GM12865 (cell line): ENCODE results near the gene TMEM205.

ENCODE experiments used
- DNase-seq: peaks from one replicate; pipeline ENCODE4 v3.0.0; 2010; ENCODE audit warnings: low read depth
- H3K4me3 ChIP-seq: 2 replicates; pipeline ENCODE4 v1.5.1; 2011; ENCODE audit warnings: mild to moderate bottlenecking, low read depth, low read length, control low read depth
- TF ChIP-seq, protein P1 (sequence below): IDR thresholded peaks from 2 replicates; pipeline ENCODE4 v1.5.1; 2011; ENCODE audit warnings: low read length, control low read depth, low read depth, inconsistent platforms; ENCODE audit not compliant: insufficient read depth; ENCODE audit errors: missing control alignments

The TMEM205 gene

DNA sequence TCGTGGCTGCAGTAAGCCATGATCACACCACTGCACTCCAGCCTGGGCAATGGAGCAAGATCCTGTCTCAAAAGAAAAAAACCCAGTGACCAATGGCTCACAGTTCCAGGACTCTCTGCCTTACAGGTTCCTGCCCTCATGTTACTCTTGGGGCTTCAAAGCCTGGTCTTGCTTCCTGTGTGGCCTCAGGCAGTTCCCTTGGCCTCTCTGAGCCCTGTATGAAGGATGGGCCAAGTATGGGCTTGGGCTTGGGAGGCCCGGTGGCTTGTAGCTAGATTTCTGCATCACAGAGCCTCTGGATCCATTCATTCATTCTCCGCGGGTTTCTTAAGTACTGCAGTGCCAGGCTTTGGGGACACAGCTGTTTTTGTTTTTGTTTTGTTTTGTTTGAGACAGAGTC is 50.9 kb downstream of the TMEM205 start:
- TF ChIP-seq, protein P1, sequence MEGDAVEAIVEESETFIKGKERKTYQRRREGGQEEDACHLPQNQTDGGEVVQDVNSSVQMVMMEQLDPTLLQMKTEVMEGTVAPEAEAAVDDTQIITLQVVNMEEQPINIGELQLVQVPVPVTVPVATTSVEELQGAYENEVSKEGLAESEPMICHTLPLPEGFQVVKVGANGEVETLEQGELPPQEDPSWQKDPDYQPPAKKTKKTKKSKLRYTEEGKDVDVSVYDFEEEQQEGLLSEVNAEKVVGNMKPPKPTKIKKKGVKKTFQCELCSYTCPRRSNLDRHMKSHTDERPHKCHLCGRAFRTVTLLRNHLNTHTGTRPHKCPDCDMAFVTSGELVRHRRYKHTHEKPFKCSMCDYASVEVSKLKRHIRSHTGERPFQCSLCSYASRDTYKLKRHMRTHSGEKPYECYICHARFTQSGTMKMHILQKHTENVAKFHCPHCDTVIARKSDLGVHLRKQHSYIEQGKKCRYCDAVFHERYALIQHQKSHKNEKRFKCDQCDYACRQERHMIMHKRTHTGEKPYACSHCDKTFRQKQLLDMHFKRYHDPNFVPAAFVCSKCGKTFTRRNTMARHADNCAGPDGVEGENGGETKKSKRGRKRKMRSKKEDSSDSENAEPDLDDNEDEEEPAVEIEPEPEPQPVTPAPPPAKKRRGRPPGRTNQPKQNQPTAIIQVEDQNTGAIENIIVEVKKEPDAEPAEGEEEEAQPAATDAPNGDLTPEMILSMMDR: no peak
- H3K4me3 ChIP-seq: no peak overlapping the region
- DNase-seq: no peak

DNA sequence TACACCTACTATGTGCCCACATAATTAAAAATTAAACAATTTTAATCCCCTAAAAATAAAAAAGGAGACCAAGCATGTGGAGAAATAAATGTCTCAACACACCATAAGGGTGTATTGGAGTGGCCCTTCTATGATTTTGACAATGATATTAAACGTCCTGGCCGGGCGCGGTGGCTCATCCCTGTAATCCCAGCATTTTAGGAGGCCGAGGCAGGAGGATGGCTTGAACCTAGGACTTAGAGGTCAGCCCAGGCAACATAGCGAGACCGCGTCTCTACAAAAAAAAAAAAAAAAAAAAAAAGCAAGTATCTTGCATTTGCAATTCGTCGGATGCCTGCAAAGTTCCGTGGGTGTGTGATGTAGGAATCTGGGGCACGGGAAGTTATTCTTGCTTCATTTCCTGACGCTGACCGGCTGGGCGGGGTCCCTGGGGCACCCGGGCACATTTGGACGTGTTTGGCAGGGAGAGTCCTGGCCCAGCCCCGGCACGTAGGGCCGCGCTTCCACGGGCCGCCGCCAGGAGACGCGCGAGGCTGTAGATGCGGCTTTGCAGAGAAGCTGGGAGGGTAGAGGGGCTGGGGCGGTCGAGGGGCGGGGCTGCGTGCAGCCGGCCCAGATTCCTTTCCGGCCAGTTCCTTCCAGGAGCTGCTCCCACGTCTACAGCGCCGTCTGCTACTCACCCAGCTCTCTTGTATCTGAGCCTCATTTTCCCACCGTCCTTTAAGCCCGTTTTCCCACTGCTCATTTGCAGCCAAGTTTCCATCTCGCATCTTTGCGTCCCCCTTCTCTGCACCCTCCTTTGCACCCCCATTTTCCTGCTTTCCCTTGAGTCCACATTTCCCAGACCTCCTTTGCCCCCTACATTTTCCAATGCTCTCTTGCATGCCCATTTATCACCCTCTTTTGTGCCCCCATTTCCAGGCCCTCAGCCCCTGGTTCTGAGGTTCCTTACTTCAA is 52.4 kb downstream of the TMEM205 start:
- H3K4me3 ChIP-seq: no peak overlapping the region
- TF ChIP-seq, protein P1: peak; percentile 99
- peak; percentile 88 for DNase-seq
